ENCODE data around the gene SCIN. TPM values are rescaled to one million over a fixed set of nuclear protein-coding genes. Genes with fewer than 3 reads are reported as not detected.

SCIN gene
- polyA plus RNA-seq, 1 of the 3 experiments (the other 2 are of a cell fraction), result 0.02 TPM

DNA sequence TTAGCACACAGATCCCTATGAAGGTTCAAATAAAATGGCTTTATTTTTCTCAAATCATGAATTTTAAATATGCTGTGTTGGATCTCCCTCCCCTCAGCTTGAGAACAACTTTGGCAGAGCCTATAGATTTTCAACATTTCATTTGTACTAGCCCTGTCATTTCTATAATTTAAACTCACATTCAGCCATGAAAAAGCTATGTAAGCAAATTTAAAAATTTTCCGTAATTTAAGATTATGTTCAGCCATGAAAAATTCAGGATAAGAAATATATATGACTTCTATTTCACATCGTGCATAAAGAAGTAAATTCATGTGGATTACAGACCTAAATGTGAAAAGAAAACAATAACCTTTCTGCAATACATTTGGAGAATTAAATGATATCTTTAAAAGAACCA lies 36.5 kb upstream of the SCIN start (continued):
- TF ChIP-seq, protein P1, sequence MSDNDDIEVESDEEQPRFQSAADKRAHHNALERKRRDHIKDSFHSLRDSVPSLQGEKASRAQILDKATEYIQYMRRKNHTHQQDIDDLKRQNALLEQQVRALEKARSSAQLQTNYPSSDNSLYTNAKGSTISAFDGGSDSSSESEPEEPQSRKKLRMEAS (IDR thresholded peaks at IDR 0.05; ENCODE audit: low read depth), result no peak
- no peak for TF ChIP-seq RXRA (IDR thresholded peaks at IDR 0.05; ENCODE audit: borderline replicate concordance, low read depth)
- TF ChIP-seq NFIC (IDR thresholded peaks at IDR 0.05; ENCODE audit: borderline replicate concordance), result no peak
- TF ChIP-seq NRF1 (IDR thresholded peaks at IDR 0.05; ENCODE audit: low read depth, low read length), result no peak
- TF ChIP-seq TAF1 (IDR thresholded peaks at IDR 0.05; ENCODE audit: borderline replicate concordance, low read depth, low read length), result no peak
- no peak for TF ChIP-seq JUND (IDR thresholded peaks at IDR 0.05)

GRCh38 chr7:12539681-12540080 lies 30.8 kb upstream of the SCIN start:
- no peak overlapping the region for H3K9ac ChIP-seq
- no peaks in the 10 kb centered on the region for H3F3A ChIP-seq (replicated peaks; ENCODE audit: insufficient read depth)
- H4K20me1 ChIP-seq (ENCODE audit: insufficient read depth), result no peaks in the 10 kb centered on the region
- H3K4me1 ChIP-seq (ENCODE audit: control insufficient read depth in 1 of 2, insufficient read depth in 2 of 2, low read depth in 1 of 2, low read length in 1 of 2), result no peaks in the 10 kb centered on the region
- no peaks in the 10 kb centered on the region for H3K9me2 ChIP-seq
- no peaks in the 10 kb centered on the region; the same call in 1 of the 2 replicates for H3K27me3 ChIP-seq (ENCODE audit: insufficient read depth)
- TF ChIP-seq SIN3A (IDR thresholded peaks at IDR 0.05; ENCODE audit: borderline replicate concordance, low read depth, low read length), result no peak
- no peak for TF ChIP-seq FOXJ3 (CRISPR knock-in tag; IDR thresholded peaks at IDR 0.05)
- no peak for TF ChIP-seq REST (IDR thresholded peaks at IDR 0.05; ENCODE audit: low read depth, low read length)
- no peak overlapping the region for H3K27ac ChIP-seq (ENCODE audit: low read depth in 2 of 2, low read length in 1 of 2)
- no peak for DNase-seq
- H3K79me2 ChIP-seq (ENCODE audit: insufficient read depth), result no peaks in the 10 kb centered on the region
- no peaks in the 10 kb centered on the region for H3K9me3 ChIP-seq
- CTCF ChIA-PET, result interaction anchor here (1.3 to 2.8 kb wide), 5 partner anchors 9 to 84 kb away, joined by 4 to 16 read pairs (median 5); no protein-coding TSS in a partner anchor
- no peak overlapping the region for H3K4me3 ChIP-seq (ENCODE audit: low read depth in 2 of 2, low read length in 1 of 2)
- no peak overlapping the region for H3K4me2 ChIP-seq
- POLR2A ChIA-PET, result no interaction called here
- H2AFZ ChIP-seq (ENCODE audit: low read depth), result no peak overlapping the region
- no peaks in the 10 kb centered on the region for H3K36me3 ChIP-seq (replicated peaks in 1 of 2; ENCODE audit: control insufficient read depth in 1 of 2, insufficient read depth in 2 of 2, low read length in 1 of 2)

- no peak for DNase-seq
- CTCF ChIA-PET, result interaction anchor here (0.6 to 2.8 kb wide), 6 partner anchors 8 to 667 kb away, joined by 3 to 16 read pairs (median 4); no protein-coding TSS in a partner anchor
- Histone ChIP-seq H3K27me3 (ENCODE audit: insufficient read depth) (no peaks in the 10 kb centered on the region; the same call in 1 of the 2 replicates), H3K4me1 (ENCODE audit: control insufficient read depth in 1 of 2, insufficient read depth in 2 of 2, low read depth in 1 of 2, low read length in 1 of 2) (no peaks in the 10 kb centered on the region), H3K4me3 (ENCODE audit: low read depth in 2 of 2, low read length in 1 of 2) (no peak overlapping the region), H3K9ac (no peak overlapping the region), H3K27ac (ENCODE audit: low read depth in 2 of 2, low read length in 1 of 2) (no peak overlapping the region), H3K9me2 (no peaks in the 10 kb centered on the region), H3K36me3 (replicated peaks in 1 of 2; ENCODE audit: control insufficient read depth in 1 of 2, insufficient read depth in 2 of 2, low read length in 1 of 2) (no peaks in the 10 kb centered on the region), H3K79me2 (ENCODE audit: insufficient read depth) (no peaks in the 10 kb centered on the region), H2AFZ (ENCODE audit: low read depth) (no peak overlapping the region), H3K9me3 (no peaks in the 10 kb centered on the region), H4K20me1 (ENCODE audit: insufficient read depth) (no peaks in the 10 kb centered on the region), H3F3A (replicated peaks; ENCODE audit: insufficient read depth) (no peaks in the 10 kb centered on the region), H3K4me2 (no peak overlapping the region)
- POLR2A ChIA-PET, result no interaction called here
- 37% methylated on average over 1 of the region's 1 CpG for WGBS (ENCODE audit: low lambda C conversion rate)
- TF ChIP-seq, protein P2, sequence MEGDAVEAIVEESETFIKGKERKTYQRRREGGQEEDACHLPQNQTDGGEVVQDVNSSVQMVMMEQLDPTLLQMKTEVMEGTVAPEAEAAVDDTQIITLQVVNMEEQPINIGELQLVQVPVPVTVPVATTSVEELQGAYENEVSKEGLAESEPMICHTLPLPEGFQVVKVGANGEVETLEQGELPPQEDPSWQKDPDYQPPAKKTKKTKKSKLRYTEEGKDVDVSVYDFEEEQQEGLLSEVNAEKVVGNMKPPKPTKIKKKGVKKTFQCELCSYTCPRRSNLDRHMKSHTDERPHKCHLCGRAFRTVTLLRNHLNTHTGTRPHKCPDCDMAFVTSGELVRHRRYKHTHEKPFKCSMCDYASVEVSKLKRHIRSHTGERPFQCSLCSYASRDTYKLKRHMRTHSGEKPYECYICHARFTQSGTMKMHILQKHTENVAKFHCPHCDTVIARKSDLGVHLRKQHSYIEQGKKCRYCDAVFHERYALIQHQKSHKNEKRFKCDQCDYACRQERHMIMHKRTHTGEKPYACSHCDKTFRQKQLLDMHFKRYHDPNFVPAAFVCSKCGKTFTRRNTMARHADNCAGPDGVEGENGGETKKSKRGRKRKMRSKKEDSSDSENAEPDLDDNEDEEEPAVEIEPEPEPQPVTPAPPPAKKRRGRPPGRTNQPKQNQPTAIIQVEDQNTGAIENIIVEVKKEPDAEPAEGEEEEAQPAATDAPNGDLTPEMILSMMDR (IDR thresholded peaks at IDR 0.05), result no peak
- TF ChIP-seq, protein P3, sequence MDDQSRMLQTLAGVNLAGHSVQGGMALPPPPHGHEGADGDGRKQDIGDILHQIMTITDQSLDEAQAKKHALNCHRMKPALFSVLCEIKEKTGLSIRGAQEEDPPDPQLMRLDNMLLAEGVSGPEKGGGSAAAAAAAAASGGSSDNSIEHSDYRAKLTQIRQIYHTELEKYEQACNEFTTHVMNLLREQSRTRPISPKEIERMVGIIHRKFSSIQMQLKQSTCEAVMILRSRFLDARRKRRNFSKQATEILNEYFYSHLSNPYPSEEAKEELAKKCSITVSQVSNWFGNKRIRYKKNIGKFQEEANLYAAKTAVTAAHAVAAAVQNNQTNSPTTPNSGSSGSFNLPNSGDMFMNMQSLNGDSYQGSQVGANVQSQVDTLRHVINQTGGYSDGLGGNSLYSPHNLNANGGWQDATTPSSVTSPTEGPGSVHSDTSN (IDR thresholded peaks at IDR 0.05), result no peak
- TF ChIP-seq RCOR1 (IDR thresholded peaks at IDR 0.05; ENCODE audit: low read length), result no peak
- TF ChIP-seq USF1 (IDR thresholded peaks at IDR 0.05; ENCODE audit: borderline replicate concordance, low read depth), result no peak
- TF ChIP-seq TEAD4 (IDR thresholded peaks at IDR 0.05; ENCODE audit: borderline replicate concordance, insufficient read depth), result no peak
- TF ChIP-seq EP300 (IDR thresholded peaks at IDR 0.05; ENCODE audit: borderline replicate concordance in 1 of 2, low read depth in 1 of 2, low read length in 1 of 2), result no peak
- TF ChIP-seq ELF1 (IDR thresholded peaks at IDR 0.05), result no peak
- TF ChIP-seq USF2 (IDR thresholded peaks at IDR 0.05; ENCODE audit: borderline replicate concordance, low read depth, low read length), result no peak
- no peak for TF ChIP-seq RAD21 (IDR thresholded peaks at IDR 0.05; ENCODE audit: low read length)
- no peak for TF ChIP-seq FOXM1 (IDR thresholded peaks at IDR 0.05; ENCODE audit: low read depth)
These were observed 29.7 kb upstream of the SCIN start for GRCh38 chr7:12540850-12541249.

Measured in SK-N-SH (cell line).